Stimulated activated CD8-positive, alpha-beta memory T cell treated with anti-CD3 and anti-CD28 coated beads, Interleukin-15, amount 100 ng/mL, for 24 hours (primary cell): ENCODE results near the gene EPHA2.
"Not testable (repeated sequence)": the region's sequence is repeated elsewhere in the genome, so short reads cannot be mapped to it uniquely, and the experiment has no call there.

Experiments used
- DNase-seq: peaks from one replicate; pipeline ENCODE4 v3.0.0-alpha.2; 2020; ENCODE audit warnings: low read depth

Gene EPHA2

GRCh38 chr1:16167331-16168143 is 11.7 kb upstream of the EPHA2 start:
- DNase-seq = peak; percentile 33

GRCh38 chr1:16166117-16166516 is 10.2 kb upstream of the EPHA2 start:
- DNase-seq = no peak

GRCh38 chr1:16165548-16165947 is 9.7 kb upstream of the EPHA2 start:
- no peak for DNase-seq

- no peak for DNase-seq
Measured at GRCh38 chr1:16165073-16165364, 9.2 kb upstream of the EPHA2 start.

- no peak for DNase-seq
Measured at GRCh38 chr1:16164213-16165072, 8.6 kb upstream of the EPHA2 start.

GRCh38 chr1:16163608-16164212 is 7.8 kb upstream of the EPHA2 start:
- not testable (repeated sequence) for DNase-seq

GRCh38 chr1:16162163-16162822 is 6.4 kb upstream of the EPHA2 start:
- DNase-seq = peak; percentile 24

- DNase-seq = no peak
Measured at GRCh38 chr1:16161717-16162116, 5.8 kb upstream of the EPHA2 start.

GRCh38 chr1:16158993-16159831 is 3.3 kb upstream of the EPHA2 start:
- DNase-seq = no peak

GRCh38 chr1:16158025-16158424 is 2.2 kb upstream of the EPHA2 start:
- DNase-seq = no peak

GRCh38 chr1:16156848-16157495 is 1.1 kb upstream of the EPHA2 start:
- no peak for DNase-seq

GRCh38 chr1:16153999-16154673 is 1.7 kb downstream of the EPHA2 start:
- no peak for DNase-seq

GRCh38 chr1:16153096-16153998 is 2.5 kb downstream of the EPHA2 start:
- DNase-seq = no peak

- no peak for DNase-seq
Measured at GRCh38 chr1:16152481-16153087, 3.3 kb downstream of the EPHA2 start.

GRCh38 chr1:16151995-16152384 is 3.9 kb downstream of the EPHA2 start:
- no peak for DNase-seq

GRCh38 chr1:16151196-16151994 is 4.5 kb downstream of the EPHA2 start:
- DNase-seq = no peak

- no peak for DNase-seq
Measured at GRCh38 chr1:16150508-16150907, 5.4 kb downstream of the EPHA2 start.
